ENCODE data around the gene IGIP. TPM values are rescaled to one million over a fixed set of nuclear protein-coding genes. Genes with fewer than 3 reads are reported as not detected.
A peak's percentile ranks its signal among the peaks of the same experiment; 100 is the strongest.

Gene IGIP
- 3.0 and 3.7 TPM in 2 replicates for total RNA-seq

DNA sequence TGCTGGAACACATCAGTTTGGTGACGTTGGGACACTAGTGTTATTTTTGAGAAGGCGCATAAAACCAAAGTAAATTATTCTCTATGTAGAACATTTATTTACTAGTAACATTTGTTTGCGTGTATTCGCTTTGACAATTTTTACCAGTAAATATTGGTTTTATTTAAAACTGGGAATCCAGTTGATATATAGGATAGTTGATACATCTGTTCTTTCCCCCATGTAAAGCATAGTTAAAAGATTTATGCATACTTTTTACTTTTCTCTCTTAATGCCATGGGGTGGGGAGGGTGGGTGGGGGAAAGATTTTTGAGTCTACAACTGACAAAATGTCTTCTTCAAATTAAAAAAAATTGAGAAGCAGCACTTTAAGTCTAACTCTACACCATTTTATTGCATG lies at the start of gene IGIP:
IGIP (plus strand) TSS at position 301 of the 400 bp plus-strand sequence. CDS start 2,540 bp downstream, outside the sequence.
- no peak for DNase-seq (ENCODE audit: extremely low read depth, low read depth, low spot score)

DNA sequence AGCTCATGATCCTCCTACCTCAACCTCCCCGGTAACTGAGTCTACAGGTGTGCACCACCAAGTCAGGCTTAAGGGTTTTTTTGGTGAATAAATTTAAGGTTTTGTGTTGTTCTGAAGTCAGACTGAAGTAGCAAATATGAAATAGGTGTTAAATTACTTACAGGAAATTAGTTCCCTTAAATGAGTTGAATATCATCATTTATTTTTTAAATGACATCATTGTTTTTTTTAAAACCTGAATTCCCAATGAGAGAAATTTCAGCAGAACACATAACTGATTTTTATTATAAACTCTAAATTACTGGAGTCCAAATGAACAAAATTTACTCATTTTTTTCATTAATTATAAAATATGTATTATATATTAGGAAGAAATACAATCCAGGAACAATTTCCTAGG lies 49.6 kb upstream of the IGIP start:
- DNase-seq (ENCODE audit: extremely low read depth, low read depth, low spot score), result no peak

DNA sequence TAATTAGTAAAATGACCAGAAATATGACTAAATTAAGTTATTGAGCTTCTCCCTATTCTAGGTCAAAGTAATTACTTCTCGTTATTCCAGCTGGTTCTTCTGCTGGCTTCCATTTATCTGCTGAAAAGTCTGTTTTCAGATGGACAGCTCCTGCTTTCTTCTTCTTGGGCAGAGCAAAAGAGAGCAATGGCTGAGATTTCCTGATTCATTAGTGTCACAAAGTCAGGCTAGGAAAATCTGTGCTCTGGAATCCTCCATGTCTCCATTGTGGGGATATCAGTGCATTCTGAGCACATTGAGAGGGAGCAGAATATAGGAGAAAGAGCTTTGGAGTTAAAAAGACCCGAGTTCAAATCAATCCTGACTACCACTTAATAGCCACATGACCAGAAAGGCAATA lies 48.9 kb upstream of the IGIP start:
- no peak for DNase-seq (ENCODE audit: extremely low read depth, low read depth, low spot score)

DNA sequence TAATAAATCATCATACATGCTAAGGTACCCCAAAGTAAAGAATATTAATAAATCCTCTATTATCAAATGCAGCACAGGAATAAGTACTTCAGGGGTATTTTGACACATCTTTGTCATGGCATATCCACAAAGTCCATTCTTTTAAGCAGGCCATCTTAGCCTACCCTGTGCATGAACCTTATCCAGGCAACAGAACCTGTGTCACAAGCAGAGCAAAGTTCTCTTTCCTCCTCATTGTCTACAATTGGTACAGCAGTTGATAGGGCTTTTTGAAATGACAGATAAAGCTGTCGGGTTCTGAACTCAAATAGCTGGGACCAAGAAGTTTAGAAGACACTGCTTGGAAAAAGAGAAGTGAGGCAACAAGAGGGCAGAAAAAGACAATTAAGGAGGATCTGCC lies 42.6 kb upstream of the IGIP start:
- DNase-seq (ENCODE audit: extremely low read depth, low read depth, low spot score), result no peak

DNA sequence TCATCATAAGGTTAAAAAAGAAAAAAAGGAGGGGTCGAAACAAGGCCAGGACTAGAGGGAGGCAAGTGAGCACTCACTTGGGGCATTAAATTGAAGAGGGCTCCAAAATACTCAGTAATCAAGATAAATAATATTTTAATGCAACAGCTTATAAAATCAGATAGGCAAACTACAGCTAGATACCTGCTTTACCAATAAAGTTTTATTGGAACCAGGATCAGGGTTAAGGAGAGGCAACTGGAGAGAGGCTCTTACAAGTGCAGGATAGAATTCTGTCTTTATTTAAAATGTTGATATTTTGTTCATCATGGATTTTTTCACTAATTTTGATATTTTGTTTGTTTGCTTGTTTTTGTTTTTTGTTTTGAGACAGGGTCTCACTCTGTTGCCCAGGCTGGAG lies 42.1 kb upstream of the IGIP start:
- DNase-seq (ENCODE audit: extremely low read depth, low read depth, low spot score), result no peak

DNA sequence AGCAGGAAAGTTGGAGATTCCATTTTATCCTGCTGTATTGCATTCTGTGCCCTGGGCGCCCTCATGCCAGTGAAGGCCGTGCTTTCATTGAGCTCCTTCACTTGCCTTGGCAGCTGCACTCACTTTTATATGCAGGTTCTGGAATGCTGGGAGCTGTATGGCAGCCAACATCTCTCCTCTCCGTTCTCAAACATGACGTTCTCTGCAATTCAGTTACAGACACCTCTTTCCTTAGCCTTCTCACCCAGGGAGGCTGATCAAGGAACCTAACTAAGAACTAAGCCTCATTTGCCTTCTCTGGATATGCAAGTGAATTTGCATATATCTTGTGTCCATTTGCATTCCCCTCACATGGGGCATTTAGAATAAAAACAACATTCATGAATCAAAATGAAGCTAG lies 41.2 kb upstream of the IGIP start:
- no peak for DNase-seq (ENCODE audit: extremely low read depth, low read depth, low spot score)

DNA sequence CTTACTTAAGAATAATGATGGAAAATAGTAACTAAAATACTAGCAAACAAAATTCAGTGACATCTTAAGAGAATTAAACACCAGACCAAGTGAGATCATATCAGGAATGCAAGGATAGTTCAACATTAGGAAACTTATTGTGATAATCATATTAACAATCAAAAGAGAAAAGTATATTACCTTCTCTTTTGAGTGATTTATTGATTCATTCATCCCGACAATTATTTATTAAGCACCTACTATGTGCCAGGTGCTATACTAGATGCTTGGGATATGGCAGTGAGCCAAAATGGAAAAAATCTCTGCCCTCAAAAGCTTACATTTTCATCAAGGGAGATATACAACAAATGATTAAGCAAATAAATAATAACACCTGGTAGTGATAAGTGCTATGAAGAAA lies 35.5 kb upstream of the IGIP start:
- no peak for DNase-seq (ENCODE audit: extremely low read depth, low read depth, low spot score)

DNA sequence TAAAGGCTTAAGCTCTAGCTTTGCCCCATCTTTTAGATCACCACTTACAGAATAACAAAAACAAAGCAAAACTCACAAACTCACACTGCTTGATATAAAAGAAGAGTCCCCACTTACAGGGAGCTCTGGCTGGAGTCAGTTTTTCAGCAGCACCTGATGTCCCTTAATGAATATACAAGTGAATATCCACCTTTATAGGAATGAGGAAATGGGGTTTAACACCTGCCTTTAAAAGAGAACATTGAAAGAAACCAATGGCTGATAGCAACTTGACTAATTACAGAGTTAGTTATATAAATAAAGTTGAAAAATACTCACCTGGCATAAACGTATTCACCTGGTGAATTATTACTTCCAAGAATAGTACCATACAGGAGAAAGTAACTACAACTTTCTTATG lies 32.6 kb upstream of the IGIP start:
- DNase-seq (ENCODE audit: extremely low read depth, low read depth, low spot score), result no peak

DNA sequence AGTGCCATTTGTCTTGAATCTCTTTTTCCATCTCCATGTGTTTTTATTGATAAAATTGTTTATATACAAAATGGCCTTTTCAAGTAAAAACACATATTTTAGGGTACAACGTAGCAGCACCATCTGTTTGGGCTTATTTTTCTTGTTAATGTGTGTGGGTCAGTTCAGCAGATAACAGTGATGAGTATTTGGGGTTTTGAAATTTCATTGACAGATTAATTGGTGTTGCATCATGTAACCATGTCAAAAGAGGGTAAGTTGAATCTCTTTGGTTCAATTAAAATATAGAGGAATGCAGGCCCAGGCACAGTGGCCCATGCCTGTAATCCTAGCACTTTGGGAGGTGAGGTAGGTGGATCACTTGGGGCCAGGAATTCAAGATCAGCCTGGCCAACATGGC lies 31.9 kb upstream of the IGIP start:
- DNase-seq (ENCODE audit: extremely low read depth, low read depth, low spot score), result no peak

DNA sequence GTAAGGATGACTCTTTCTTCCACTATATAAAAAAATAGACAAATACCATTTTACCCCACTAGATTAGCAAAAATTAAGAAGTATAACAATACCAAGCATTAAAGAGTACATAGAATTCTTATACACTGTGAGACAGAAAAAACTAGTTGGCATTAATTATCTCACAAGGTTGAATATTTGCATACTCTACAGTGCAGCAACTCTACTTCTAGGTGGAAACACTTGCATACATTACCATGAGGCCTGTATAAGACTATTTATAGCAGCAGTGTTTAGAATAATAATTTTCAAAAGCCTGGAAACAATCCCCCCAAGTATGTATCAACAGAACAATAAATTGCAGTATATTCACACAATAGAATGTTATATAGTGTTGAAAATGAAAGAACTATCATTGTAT lies 30.8 kb upstream of the IGIP start:
- no peak for DNase-seq (ENCODE audit: extremely low read depth, low read depth, low spot score)

DNA sequence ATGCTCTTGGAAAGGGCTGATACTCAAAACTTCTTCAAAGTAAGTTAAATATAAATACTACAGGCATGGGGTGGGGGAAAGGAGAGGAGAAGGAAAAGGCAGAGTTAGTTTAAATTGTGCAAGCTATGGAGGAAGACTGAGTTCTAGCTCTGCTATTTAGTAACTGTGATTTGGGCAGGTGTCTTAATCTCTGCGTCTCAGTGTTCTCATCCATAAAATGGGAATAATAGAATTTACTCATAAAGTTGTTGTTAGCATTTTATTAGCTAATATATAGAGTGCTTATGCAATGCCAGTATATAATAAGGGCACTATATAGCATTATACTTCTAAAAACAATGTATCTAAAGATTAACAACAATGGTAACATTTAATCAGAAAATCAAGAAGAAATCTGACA lies 24.6 kb upstream of the IGIP start:
- DNase-seq (ENCODE audit: extremely low read depth, low read depth, low spot score), result no peak

DNA sequence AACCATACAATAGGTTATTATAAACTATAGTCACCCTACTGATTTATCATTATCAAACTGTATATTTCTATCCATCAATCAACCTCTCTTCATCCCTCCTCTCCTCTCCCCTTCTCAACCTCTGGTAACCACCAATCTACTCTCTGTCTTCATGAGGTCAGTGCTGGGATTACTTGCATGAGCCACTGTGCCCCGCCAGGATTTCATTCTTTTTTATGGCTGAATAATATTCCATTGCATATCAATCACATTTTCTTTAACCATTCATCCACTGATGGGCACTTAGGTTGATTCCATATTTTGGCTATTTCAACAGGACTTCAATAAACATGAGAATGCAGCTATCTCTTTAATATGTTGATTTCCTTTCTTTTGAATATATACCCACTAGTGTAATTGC lies 22.6 kb upstream of the IGIP start:
- no peak for DNase-seq (ENCODE audit: extremely low read depth, low read depth, low spot score)

DNA sequence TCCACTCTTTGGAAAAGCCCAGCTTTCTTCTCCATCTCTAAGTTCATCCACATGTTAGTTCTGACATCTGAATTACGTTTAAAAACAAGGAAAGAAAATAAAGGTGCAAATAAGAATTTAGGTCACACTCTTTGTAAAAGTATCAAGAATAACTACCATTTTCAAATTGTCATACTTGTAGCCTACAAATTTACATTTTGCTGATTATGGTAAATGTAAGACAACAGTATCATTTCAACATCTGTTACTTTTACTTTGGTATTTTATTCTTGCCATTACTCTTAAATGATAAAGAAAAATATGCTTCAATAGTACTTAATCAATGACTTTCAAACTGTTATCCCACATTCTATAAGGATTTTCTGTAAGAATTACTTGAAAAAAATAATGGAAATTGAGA lies 21.6 kb upstream of the IGIP start:
- DNase-seq (ENCODE audit: extremely low read depth, low read depth, low spot score), result no peak

DNA sequence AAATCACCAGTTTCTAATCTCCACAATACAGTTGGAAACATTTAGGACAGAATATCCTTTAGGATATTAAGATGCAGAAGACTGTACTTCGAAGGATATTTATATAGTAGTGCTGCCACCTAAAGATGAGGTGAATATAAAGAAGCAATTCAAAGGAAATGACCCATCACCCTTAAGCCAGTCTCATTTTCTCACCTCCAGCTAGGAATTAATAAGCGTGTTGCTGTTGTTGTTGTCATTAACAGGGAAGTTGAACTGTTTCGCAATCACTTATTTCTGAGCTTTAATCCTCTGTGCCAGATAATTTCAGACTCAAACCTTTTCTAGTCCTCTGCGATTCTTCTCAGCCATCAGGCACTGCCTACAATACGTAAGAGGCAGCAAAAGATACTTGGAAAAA lies 19.6 kb upstream of the IGIP start:
- DNase-seq (ENCODE audit: extremely low read depth, low read depth, low spot score), result no peak

DNA sequence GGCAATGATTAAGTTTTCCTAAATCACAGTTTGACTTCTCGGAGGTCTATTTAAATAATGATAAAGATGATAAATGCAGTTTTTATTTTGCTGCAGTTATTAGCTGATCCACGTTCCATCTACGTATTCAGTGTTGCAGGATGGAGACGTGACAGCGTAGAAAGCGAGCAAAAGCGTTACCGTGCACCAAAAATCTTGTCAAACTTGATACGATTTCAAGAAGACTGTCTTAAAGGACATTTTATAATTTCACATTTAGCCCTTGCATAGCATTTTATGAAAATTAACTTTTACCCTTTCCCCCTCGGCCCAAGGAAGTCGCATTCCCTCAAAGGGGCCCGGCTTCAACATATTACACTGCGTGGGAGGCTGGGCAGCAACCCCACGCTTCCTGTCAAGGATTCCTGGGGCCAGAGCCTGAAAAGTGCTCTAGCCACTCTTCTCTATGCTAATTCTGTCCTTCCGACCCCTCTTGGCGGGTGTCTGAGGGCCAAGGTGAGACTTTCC lies 18.9 kb upstream of the IGIP start:
- DNase-seq (ENCODE audit: extremely low read depth, low read depth, low spot score), result no peak

DNA sequence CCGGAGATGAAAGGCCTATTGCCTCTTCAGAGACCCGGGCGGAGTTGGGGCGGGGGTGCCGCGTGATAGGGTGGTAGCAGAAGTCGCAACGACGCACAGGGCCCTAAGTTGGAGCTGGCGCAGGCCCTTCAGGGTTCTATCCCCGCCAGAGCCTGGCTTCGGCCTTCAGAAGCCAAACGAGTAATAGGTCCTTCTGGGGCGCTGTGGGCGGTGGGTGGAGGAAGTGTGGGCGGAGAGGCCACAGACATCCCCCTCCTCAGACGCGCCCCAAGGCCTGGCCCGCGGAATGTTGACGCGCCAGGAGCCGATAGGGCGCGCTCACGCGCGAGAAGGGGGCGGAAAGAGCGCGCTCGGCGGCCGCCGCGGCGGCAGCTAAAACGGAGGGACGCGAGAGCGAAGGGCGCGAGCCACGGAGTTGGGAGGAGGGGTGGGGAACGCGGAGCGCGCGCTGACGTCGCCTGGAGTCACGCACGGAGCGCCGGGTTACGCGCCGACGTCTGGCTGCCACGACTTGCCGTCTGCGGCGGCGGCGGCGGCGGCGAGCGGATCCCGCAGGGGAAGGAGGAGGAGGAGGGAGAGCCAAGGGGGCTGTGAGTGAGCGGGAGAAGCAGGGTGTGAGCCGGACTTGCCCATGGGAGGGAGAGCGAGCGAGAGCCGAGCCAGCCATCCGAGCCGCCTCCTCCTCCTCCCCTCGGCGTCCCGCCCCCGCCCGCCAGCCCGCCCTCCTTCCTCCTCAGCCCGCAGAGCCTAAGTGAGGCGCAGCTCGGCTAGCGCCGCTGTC lies 18.2 kb upstream of the IGIP start:
- DNase-seq (ENCODE audit: extremely low read depth, low read depth, low spot score), result peak; percentile 37

DNA sequence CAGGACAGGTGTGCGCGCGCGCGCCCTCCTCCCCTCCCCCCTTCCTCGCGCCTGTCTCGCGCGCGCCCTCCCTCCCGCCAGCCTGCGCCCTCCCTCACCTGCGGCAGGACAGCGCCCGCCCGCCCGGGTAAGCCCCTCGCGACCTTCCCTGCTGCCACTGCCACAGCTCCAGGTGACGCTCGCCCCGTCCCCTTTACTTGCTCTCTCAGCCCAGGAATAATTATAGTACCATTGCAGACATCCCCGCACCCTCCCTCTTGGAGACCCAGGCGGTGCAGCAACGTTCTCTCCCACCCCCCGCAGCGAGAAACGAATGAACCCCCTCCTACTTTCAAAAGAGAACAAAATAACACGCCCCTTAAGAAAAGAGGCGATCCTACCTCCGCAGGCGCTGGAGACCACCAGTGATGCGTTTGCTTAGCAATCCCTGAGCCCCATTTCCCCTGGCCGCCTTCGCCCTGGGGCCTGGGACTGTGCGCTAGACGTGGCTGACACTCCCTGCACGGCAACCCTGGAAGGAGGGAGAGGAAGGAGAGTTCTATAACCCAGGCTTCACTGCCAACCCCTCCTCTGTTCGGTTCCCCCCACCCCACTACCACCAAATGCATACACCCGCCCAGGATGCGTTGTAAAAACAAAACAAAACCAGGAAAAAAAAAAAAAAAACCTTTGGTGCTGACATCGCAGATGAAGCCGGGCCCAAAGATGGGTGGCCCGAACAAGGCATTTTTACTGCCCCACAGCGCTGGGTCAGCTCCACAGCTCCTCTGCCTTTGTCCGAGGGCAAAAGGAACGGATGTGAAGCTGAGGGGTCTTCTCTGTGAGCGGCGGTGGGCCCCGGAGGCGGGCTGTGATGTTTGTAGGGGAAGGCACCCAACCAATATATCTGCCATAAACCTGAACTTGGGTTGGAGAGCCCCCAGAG lies 17.4 kb upstream of the IGIP start:
- DNase-seq (ENCODE audit: extremely low read depth, low read depth, low spot score), result no peak

DNA sequence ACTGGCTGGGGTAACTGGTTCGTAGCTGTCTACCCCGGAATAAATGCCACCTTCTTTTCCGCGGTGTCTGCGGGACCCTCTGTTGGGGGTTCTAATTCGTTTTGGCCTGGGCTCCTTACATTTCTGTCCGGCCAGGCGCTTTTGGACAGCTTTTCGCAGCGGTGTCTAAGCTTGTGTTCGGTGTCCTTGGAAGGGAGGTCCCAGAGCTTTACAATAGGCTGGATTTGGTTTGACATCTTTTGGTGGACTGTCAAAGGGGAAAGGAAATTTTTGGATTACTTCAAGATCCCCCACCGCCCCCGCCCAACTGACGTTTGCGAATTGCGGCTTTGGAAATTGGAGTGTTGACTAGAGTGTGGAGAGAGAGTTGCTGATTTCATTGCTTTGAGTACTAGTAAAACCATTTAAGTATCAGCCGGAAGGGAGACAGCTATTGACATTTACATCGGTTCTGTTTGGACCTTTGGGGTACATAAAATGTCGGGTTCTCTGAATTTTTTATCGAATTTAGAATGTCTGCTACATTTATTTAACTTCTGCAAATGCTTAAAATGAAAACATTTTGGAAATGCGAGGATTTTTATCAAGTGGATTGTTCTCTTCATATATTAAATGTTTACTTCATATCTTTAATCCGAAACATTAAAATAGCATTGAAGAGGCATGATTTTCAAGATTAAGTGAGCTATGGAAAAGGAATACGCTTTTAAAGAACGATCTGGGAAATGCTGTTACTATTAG lies 16.5 kb upstream of the IGIP start:
- no peak for DNase-seq (ENCODE audit: extremely low read depth, low read depth, low spot score)

DNA sequence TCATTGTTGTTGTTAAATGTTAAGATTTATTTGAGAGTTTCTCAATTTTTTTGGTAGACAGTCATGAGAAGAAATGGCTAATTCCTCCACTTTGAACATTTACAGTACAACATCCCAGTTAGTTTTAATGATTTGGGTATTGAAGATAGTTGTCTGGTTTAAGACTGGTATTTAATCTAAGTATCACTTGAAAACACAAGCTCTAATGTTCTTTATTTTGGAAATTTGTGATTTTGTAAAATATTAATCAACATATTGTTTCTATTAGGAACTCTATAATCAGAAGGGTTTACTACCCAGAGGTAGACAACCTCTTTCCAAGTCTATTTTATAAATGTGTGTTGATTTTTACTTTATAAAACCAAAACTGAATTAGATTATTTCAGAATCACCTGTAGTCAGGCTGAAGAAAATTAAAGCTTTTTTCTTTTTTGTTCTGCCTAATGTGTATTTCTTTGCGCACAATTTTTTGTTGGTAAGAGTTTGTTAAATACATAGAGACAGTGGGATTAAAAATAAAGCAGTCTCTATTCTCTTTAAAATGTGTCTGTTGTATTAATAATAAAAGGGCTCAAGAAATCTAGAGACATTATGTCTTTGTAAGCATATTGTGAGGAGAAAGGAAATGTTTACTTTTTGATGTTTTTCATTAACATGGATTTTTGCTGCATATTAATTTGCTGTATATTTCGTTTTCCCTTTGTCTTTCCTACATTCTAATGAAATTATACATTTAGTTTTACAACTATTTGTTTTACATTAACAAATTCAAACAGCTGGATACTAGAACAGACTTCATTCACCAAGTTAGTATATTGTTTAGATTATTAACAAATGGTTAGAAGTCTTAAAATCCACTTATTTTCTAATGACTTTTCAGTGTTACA lies 15.7 kb upstream of the IGIP start:
- DNase-seq (ENCODE audit: extremely low read depth, low read depth, low spot score), result no peak

DNA sequence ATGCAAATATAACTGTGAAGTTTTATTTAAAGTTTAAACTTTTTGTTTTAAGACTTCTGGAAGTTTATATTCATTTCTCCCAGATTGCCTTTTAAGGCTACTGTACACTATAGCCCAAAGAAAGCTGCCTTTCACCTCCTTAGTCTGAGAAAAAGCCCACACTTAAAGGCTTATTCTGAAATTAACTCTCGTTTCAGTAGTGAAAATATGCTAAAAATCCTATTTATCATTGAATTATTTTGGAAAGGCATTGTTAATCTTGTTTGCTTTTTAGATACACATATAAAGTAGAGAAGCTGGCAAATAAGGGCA lies 15.1 kb upstream of the IGIP start:
- DNase-seq (ENCODE audit: extremely low read depth, low read depth, low spot score), result no peak

Measured in glomerular endothelial cell (primary cell).